HUDEP-2 (cell line): ENCODE data around the gene PUS7L.
"Not testable (repeated sequence)": the region's sequence is repeated elsewhere in the genome, so short reads cannot be mapped to it uniquely, and the experiment has no call there.

Experiments
- DNase-seq, 76 experiments: peaks; one replicate each; lab custom pipeline; 2025; ENCODE audit not compliant: unreplicated experiment in 76 of 76; lab: John Stamatoyannopoulos, UW

Gene PUS7L

GRCh38 chr12:43758728-43759563, at the start of gene PUS7L, which contains the start of gene IRAK4:
PUS7L (minus strand) TSS chr12:43758790; CDS start chr12:43755245, 3,545 bp downstream.
IRAK4 (plus strand) TSS chr12:43758951; CDS start chr12:43768112, 9,161 bp downstream.
- DNase-seq = peak; percentile 11 to 95 (median 89)

- no peak for DNase-seq
Observed at GRCh38 chr12:43807386-43807785, 48.8 kb upstream of the PUS7L start.

- no peak for DNase-seq
Observed at GRCh38 chr12:43806737-43807072, 48.1 kb upstream of the PUS7L start.

- DNase-seq = peak in 69 of 76 experiments; percentile 16 to 84 (median 65)
Observed at GRCh38 chr12:43805860-43806736, 47.5 kb upstream of the PUS7L start, which contains the start of gene TWF1. TWF1 (minus strand) TSS chr12:43806317; CDS start chr12:43806245, 72 bp downstream.

- peak in 5 of 76 experiments; percentile 4 to 27 (median 8) for DNase-seq
Observed at GRCh38 chr12:43805149-43805859, 46.7 kb upstream of the PUS7L start.

DNA sequence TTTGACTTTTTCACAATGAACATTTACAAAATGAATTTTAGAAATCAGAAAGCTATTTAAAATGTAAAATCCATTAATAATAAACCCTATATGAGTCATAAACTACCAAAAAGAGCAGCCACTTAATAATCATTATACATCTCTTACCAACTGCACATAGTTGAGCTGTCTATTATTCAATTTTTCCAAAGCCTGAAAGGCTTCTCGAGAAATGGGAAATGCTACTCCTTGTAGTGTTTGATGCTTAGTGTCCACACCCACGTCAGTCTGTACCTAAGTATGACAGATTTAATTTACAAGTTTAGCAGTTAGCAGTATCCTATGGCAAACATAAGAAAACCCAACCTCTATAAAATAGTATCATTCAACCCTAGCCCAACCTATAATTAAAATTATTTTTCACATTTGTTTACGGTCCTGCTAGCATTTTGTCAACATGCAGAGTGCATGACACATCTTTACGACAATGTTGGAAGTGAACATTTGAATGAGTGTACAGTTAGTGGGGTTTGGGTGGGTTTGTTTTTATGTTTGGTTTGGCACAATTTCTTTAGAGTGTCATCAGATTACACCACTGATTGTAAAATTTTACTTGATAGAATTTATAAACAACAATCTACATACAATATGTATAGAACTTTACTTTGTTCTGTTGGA, 39.1 kb upstream of the PUS7L start:
- no peak for DNase-seq

GRCh38 chr12:43795716-43796280, 37.2 kb upstream of the PUS7L start:
- DNase-seq = no peak

GRCh38 chr12:43789941-43790340, 31.4 kb upstream of the PUS7L start:
- peak in 1 of 76 experiments; percentile 20 for DNase-seq

GRCh38 chr12:43786899-43787693, 28.5 kb upstream of the PUS7L start:
- no peak for DNase-seq

DNA sequence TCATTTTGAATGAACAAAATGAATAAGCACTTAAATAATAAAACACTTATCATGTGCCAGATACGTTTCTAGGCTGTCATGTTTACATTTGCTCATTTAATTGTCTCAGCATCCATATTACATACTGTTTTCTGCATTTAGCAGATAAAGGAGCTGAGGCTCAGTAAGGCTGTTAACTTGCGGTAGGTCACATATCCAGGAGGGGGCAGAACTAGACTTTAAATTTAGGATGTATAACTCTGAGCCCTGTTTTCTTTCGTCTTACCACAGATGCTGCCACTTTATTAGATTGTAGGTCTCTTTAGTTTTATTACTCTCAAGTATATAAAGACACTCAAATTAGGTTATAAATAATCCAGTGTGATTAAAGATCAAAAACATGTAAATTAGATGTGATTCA, 17.9 kb upstream of the PUS7L start:
- DNase-seq = peak in 23 of 76 experiments; percentile 1 to 41 (median 17)

- no peak for DNase-seq
Observed at GRCh38 chr12:43766291-43766690, 7.7 kb upstream of the PUS7L start.

GRCh38 chr12:43764528-43764927, 5.9 kb upstream of the PUS7L start:
- DNase-seq = no peak

- no peak for DNase-seq
Observed at GRCh38 chr12:43763769-43764168, 5.2 kb upstream of the PUS7L start.

- DNase-seq = no peak
Observed at GRCh38 chr12:43762596-43762995, 4.0 kb upstream of the PUS7L start.

- no peak for DNase-seq
Observed at GRCh38 chr12:43761500-43761899, 2.9 kb upstream of the PUS7L start.

GRCh38 chr12:43760396-43760795, 1.8 kb upstream of the PUS7L start:
- DNase-seq = no peak

GRCh38 chr12:43758247-43758727, 303 bp downstream of the PUS7L start:
- peak in 36 of 76 experiments; percentile 8 to 67 (median 30) for DNase-seq

DNA sequence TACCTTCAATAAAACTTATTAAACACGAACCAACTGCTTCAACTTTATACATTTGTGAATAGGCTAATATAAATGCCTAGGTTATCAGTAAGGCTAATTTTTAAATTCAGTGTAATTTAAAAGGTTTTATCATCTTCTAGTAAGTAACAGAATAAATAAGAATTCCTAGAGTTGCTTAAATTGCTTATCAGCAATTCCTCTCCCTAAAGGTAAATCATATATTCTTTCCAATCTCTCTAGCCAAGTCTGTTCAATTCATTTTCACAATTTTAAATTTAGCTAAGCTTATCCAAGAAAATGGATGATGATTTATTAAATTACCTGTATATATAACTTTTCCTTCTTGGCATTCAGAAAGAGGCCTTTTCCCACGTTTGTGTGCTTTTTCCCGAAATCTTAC, 4.6 kb downstream of the PUS7L start:
- DNase-seq = no peak

DNA sequence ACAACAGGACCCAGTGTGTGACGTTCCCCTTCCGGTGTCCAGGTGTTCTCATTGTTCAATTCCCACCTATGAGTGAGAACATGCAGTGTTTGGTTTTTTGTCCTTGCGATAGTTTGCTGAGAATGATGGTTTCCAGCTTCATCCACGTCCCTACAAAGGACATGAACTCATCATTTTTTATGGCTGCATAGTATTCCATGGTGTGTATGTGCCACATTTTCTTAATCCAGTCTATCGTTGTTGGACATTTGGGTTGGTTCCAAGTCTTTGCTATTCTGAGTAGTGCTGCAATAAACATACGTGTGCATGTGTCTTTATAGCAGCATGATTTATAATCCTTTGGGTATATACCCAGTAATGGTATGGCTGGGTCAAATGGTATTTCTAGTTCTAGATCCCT, 7.2 kb downstream of the PUS7L start:
- DNase-seq = not testable (repeated sequence)
